DOHH2 (cell line): ENCODE results near the gene TAS2R7.

ENCODE experiments used
- H3F3A ChIP-seq: fragments of 200-600 bp; sonication (generic), shearing (Covaris generic); 2 replicates; pipeline ENCODE4 v1.6.0; 2016; ENCODE audit warnings: antibody characterized with exemption, mild to moderate bottlenecking; ENCODE audit not compliant: control insufficient read depth, insufficient read depth
- H3K27ac ChIP-seq: fragments of 200-600 bp; sonication (generic); 2 replicates; pipeline ENCODE4 v1.5.1; 2014; ENCODE audit warnings: low read depth, mild to moderate bottlenecking, low read length, moderate library complexity
- H3K27me3 ChIP-seq: fragments of 200-600 bp; sonication (generic); 2 replicates; pipeline ENCODE4 v1.6.1; 2014; ENCODE audit warnings: mild to moderate bottlenecking, low read length, mixed read lengths; ENCODE audit not compliant: control insufficient read depth
- H3K36me3 ChIP-seq: fragments of 200-600 bp; sonication (generic); 2 replicates; pipeline ENCODE4 v1.6.1; 2014; ENCODE audit warnings: mild to moderate bottlenecking, low read length, moderate library complexity, mixed read lengths; ENCODE audit not compliant: control insufficient read depth
- H3K4me1 ChIP-seq: fragments of 200-600 bp; sonication (generic); 2 replicates; pipeline ENCODE4 v1.6.1; 2014; ENCODE audit warnings: mild to moderate bottlenecking, low read length, mixed read lengths; ENCODE audit not compliant: control insufficient read depth
- H3K4me2 ChIP-seq: fragments of 200-600 bp; sonication (generic); 2 replicates; pipeline ENCODE4 v1.6.0; 2014; ENCODE audit warnings: mild to moderate bottlenecking, low read length, moderate library complexity
- H3K4me3 ChIP-seq: fragments of 200-600 bp; sonication (generic); 2 replicates; pipeline ENCODE4 v1.5.1; 2014; ENCODE audit warnings: mild to moderate bottlenecking, low read length, mixed read lengths
- H3K79me2 ChIP-seq: fragments of 200-600 bp; sonication (generic); 2 replicates; pipeline ENCODE4 v1.6.1; 2014; ENCODE audit warnings: mild to moderate bottlenecking, low read length, mixed read lengths; ENCODE audit not compliant: control insufficient read depth
- H3K9me2 ChIP-seq: fragments of 200-600 bp; sonication (generic); replicated peaks from 2 replicates; pipeline ENCODE4 v1.6.1; 2014; ENCODE audit warnings: mild to moderate bottlenecking, low read length, mixed read lengths; ENCODE audit not compliant: control insufficient read depth
- H3K9me3 ChIP-seq: fragments of 200-600 bp; sonication (generic); 2 replicates; pipeline ENCODE4 v1.6.1; 2014; ENCODE audit warnings: antibody characterized with exemption, low read length, mixed read lengths; ENCODE audit not compliant: control insufficient read depth, insufficient read depth
- H4K20me1 ChIP-seq: fragments of 200-600 bp; sonication (generic); 2 replicates; pipeline ENCODE4 v1.6.0; 2014; ENCODE audit warnings: low read depth, mild to moderate bottlenecking, antibody characterized with exemption, low read length, moderate library complexity; ENCODE audit not compliant: control insufficient read depth, insufficient read depth
- CTCF ChIP-seq: fragments of 200-600 bp; sonication (generic); IDR thresholded peaks from one replicate; pipeline ENCODE4 v1.5.1; 2014; ENCODE audit warnings: antibody characterized with exemption, mild to moderate bottlenecking, low read depth, low read length; ENCODE audit not compliant: poor library complexity, severe bottlenecking
- EZH2phosphoT487 ChIP-seq: fragments of 200-600 bp; sonication (generic); IDR thresholded peaks from 2 replicates; pipeline ENCODE4 v1.6.1; 2017; ENCODE audit warnings: borderline replicate concordance, mild to moderate bottlenecking, antibody characterized with exemption, low read length, moderate library complexity, mixed read lengths

TAS2R7 gene

GRCh38 chr12:10826258-10826657 is 23.8 kb upstream of the TAS2R7 start, which contains the start of gene TAS2R10:
Gene TAS2R10, minus strand, starts transcription at chr12:10826358. Its CDS starts 89 bp downstream, at chr12:10826269.
- Histone ChIP-seq H3K4me2 (no peak within 1 kb of the TSS), H3K4me1 (no peaks in the 10 kb centered on the region), H3F3A (no peaks in the 10 kb centered on the region), H3K9me2 (no peaks in the 10 kb centered on the region), H3K36me3 (no peaks in the 10 kb centered on the region), H3K9me3 (no peaks in the 10 kb centered on the region), H3K4me3 (no peak within 1 kb of the TSS), H3K27ac (no peak within 1 kb of the TSS), H3K79me2 (no peaks in the 10 kb centered on the region), H4K20me1 (no peaks in the 10 kb centered on the region), H3K27me3 (no peaks in the 10 kb centered on the region)
- TF ChIP-seq CTCF (no peak), EZH2phosphoT487 (no peak)

- Histone ChIP-seq H3K4me3 (no peak overlapping the region), H3K27ac (no peak overlapping the region), H3K79me2 (no peaks in the 10 kb centered on the region), H3K9me3 (no peaks in the 10 kb centered on the region), H4K20me1 (no peaks in the 10 kb centered on the region), H3K36me3 (no peaks in the 10 kb centered on the region), H3K4me1 (no peaks in the 10 kb centered on the region), H3F3A (no peaks in the 10 kb centered on the region), H3K9me2 (no peaks in the 10 kb centered on the region), H3K27me3 (no peaks in the 10 kb centered on the region), H3K4me2 (no peak overlapping the region)
- TF ChIP-seq EZH2phosphoT487 (no peak), CTCF (no peak)
These were observed 22.5 kb upstream of the TAS2R7 start for GRCh38 chr12:10824957-10825356.

GRCh38 chr12:10811883-10812536 is 9.6 kb upstream of the TAS2R7 start:
- Histone ChIP-seq H3K27me3 (no peaks in the 10 kb centered on the region), H3F3A (no peaks in the 10 kb centered on the region), H3K4me1 (no peaks in the 10 kb centered on the region), H3K4me2 (no peak overlapping the region), H3K79me2 (no peaks in the 10 kb centered on the region), H3K9me2 (no peaks in the 10 kb centered on the region), H3K4me3 (no peak overlapping the region), H3K36me3 (no peaks in the 10 kb centered on the region), H3K9me3 (no peaks in the 10 kb centered on the region), H3K27ac (no peak overlapping the region), H4K20me1 (no peaks in the 10 kb centered on the region)
- TF ChIP-seq EZH2phosphoT487 (no peak), CTCF (no peak)
